H1 (cell line): ENCODE results near the gene ZMYM3. TPM values are rescaled to one million over a fixed set of nuclear protein-coding genes. Genes with fewer than 3 reads are reported as not detected.

Experiments used
- CTCF ChIA-PET: fragments of 300-600 bp; sonication (Branson Sonifier 250); formaldehyde crosslinking; loops from one replicate; lab custom pipeline; 2021; ENCODE audit not compliant: partially characterized antibody; lab: Charles Lee
- POLR2A ChIA-PET: fragments of 300-600 bp; sonication (Branson Sonifier 250); formaldehyde crosslinking; loops from one replicate; lab custom pipeline; 2021; ENCODE audit warnings: inconsistent platforms; ENCODE audit not compliant: partially characterized antibody; lab: Charles Lee
- DNase-seq, 2 experiments: peaks; one replicate each; pipeline versions ENCODE4 v3.0.0 to v3.0.0-alpha.2; 2010 to 2022; ENCODE audit warnings: low spot score in 2 of 2, low read depth in 1 of 2, mixed read lengths in 1 of 2
- FAIRE-seq: peaks from 2 replicates; lab custom pipeline; 2011; peaks lifted over from hg19 to GRCh38; lab: Jason Lieb, UNC
- H2AFZ ChIP-seq: 2 replicates; pipeline ENCODE4 v1.8.1; 2012; ENCODE audit warnings: low read length, inconsistent platforms
- H2AK5ac ChIP-seq: 2 replicates; pipeline ENCODE4 v1.6.1; 2013; ENCODE audit warnings: low read depth, low read length
- H2BK120ac ChIP-seq: replicated peaks from 2 replicates; pipeline ENCODE3; 2013; ENCODE audit warnings: low read depth, low read length, inconsistent platforms
- H2BK12ac ChIP-seq: 2 replicates; pipeline ENCODE4 v1.6.1; 2013; ENCODE audit warnings: low read depth, low read length
- H2BK15ac ChIP-seq: 2 replicates; pipeline ENCODE4 v1.6.1; 2013; ENCODE audit warnings: low read length
- H2BK20ac ChIP-seq: 2 replicates; pipeline ENCODE4 v1.6.1; 2013; ENCODE audit warnings: low read length
- H2BK5ac ChIP-seq: 2 replicates; pipeline ENCODE4 v1.6.1; 2013; ENCODE audit warnings: low read depth, low read length
- H3K14ac ChIP-seq: 2 replicates; pipeline ENCODE4 v1.6.1; 2013; ENCODE audit warnings: inconsistent platforms; ENCODE audit not compliant: insufficient read length
- H3K18ac ChIP-seq: 2 replicates; pipeline ENCODE4 v1.6.1; 2013; ENCODE audit warnings: low read length; ENCODE audit errors: extremely low read depth
- H3K23ac ChIP-seq: 2 replicates; pipeline ENCODE4 v1.6.1; 2013; ENCODE audit warnings: inconsistent platforms; ENCODE audit not compliant: insufficient read length
- H3K23me2 ChIP-seq: 2 replicates; pipeline ENCODE4 v1.6.1; 2013; ENCODE audit warnings: low read depth, low read length
- H3K27ac ChIP-seq: 2 replicates; pipeline ENCODE4 v1.6.1; 2011; ENCODE audit warnings: low read depth, low read length, inconsistent platforms
- H3K27me3 ChIP-seq, 4 experiments: replicated peaks in 1 of 4; 1 replicate in 1 of 4; 2 replicates in 3 of 4; pipeline versions ENCODE4 v1.6.1 to v1.8.1; 2011 to 2013; ENCODE audit warnings: low read length in 3 of 4, mild to moderate bottlenecking in 3 of 4, inconsistent platforms in 2 of 4, mixed read lengths in 2 of 4, moderate library complexity in 1 of 4; ENCODE audit not compliant: control insufficient read depth in 3 of 4, insufficient read depth in 3 of 4; ENCODE audit errors: extremely low read depth in 1 of 4
- H3K36me3 ChIP-seq, 4 experiments: 2 replicates each; pipeline versions ENCODE4 v1.6.1 to v1.8.1; 2011 to 2013; ENCODE audit warnings: mild to moderate bottlenecking in 4 of 4, low read length in 3 of 4, moderate library complexity in 2 of 4, control low read depth in 1 of 4, inconsistent platforms in 1 of 4; ENCODE audit not compliant: insufficient read depth in 4 of 4, control insufficient read depth in 2 of 4
- H3K4ac ChIP-seq: replicated peaks from 2 replicates; pipeline ENCODE3; 2013; ENCODE audit warnings: low read length, low read depth, mixed read lengths, inconsistent platforms; ENCODE audit not compliant: insufficient read length
- H3K4me1 ChIP-seq, 4 experiments: replicated peaks in 1 of 4; 1 replicate in 1 of 4; 2 replicates in 3 of 4; pipeline versions ENCODE4 v1.6.1 to v1.8.1; 2011 to 2013; ENCODE audit warnings: low read length in 3 of 4, inconsistent platforms in 2 of 4, mixed read lengths in 1 of 4; ENCODE audit not compliant: insufficient read depth in 4 of 4, control insufficient read depth in 3 of 4
- H3K4me2 ChIP-seq, 2 experiments: 2 replicates each; pipeline versions ENCODE4 v1.6.1 to v1.8.1; 2011 to 2013; ENCODE audit warnings: low read depth in 2 of 2, low read length in 2 of 2, control low read depth in 1 of 2, inconsistent platforms in 1 of 2, mild to moderate bottlenecking in 1 of 2; ENCODE audit not compliant: insufficient read depth in 1 of 2
- H3K4me3 ChIP-seq, 4 experiments: fragments of 200-600, 300-600 bp in 1 of 4; sonication (generic), shearing (Covaris generic), sonication (Bioruptor Twin) in 1 of 4; 2 replicates each; pipeline versions ENCODE4 v1.5.1 to v1.8.1; 2011 to 2016; ENCODE audit warnings: low read length in 4 of 4, low read depth in 3 of 4, control low read depth in 2 of 4, inconsistent platforms in 2 of 4, mild to moderate bottlenecking in 2 of 4, mixed read lengths in 1 of 4, moderate library complexity in 1 of 4; ENCODE audit not compliant: insufficient read depth in 2 of 4; ENCODE audit errors: extremely low read depth in 1 of 4
- H3K56ac ChIP-seq: replicated peaks from 2 replicates; pipeline ENCODE3; 2013; ENCODE audit warnings: low read depth, mild to moderate bottlenecking, mixed read lengths, low read length, inconsistent platforms; ENCODE audit not compliant: insufficient read length
- H3K79me1 ChIP-seq: 2 replicates; pipeline ENCODE4 v1.6.1; 2013; ENCODE audit warnings: low read depth, low read length, control low read depth
- H3K79me2 ChIP-seq, 2 experiments: 2 replicates each; pipeline versions ENCODE4 v1.6.1 to v1.8.1; 2012 to 2013; ENCODE audit warnings: low read length in 2 of 2, mild to moderate bottlenecking in 2 of 2, inconsistent platforms in 1 of 2; ENCODE audit not compliant: insufficient read depth in 2 of 2, control insufficient read depth in 1 of 2
- H3K9ac ChIP-seq, 4 experiments: replicated peaks in 1 of 4; 1 replicate in 1 of 4; 2 replicates in 3 of 4; pipeline versions ENCODE4 v1.6.1 to v1.8.1; 2011 to 2013; ENCODE audit warnings: low read depth in 3 of 4, low read length in 3 of 4, control low read depth in 2 of 4, mild to moderate bottlenecking in 2 of 4, moderate library complexity in 2 of 4, inconsistent platforms in 1 of 4; ENCODE audit errors: extremely low read depth in 1 of 4
- H3K9me3 ChIP-seq, 2 experiments: 2 replicates each; pipeline versions ENCODE4 v1.6.1 to v1.8.1; 2012 to 2013; ENCODE audit warnings: mild to moderate bottlenecking in 2 of 2, moderate library complexity in 2 of 2, control low read depth in 1 of 2, inconsistent platforms in 1 of 2, low read depth in 1 of 2, low read length in 1 of 2, mixed read lengths in 1 of 2; ENCODE audit not compliant: insufficient read depth in 2 of 2
- H4K20me1 ChIP-seq, 2 experiments: replicated peaks in 1 of 2; 2 replicates each; pipeline versions ENCODE3 to v1.8.1; 2011 to 2013; ENCODE audit warnings: inconsistent platforms in 2 of 2, low read length in 2 of 2, mild to moderate bottlenecking in 1 of 2; ENCODE audit not compliant: insufficient read depth in 2 of 2, control insufficient read depth in 1 of 2
- H4K5ac ChIP-seq: 2 replicates; pipeline ENCODE4 v1.6.1; 2013; ENCODE audit warnings: low read length, low read depth, mixed read lengths, inconsistent platforms; ENCODE audit not compliant: insufficient read length
- H4K8ac ChIP-seq: 2 replicates; pipeline ENCODE4 v1.8.0; 2013; ENCODE audit warnings: mild to moderate bottlenecking, moderate library complexity, low read length, inconsistent platforms; ENCODE audit not compliant: insufficient read depth; ENCODE audit errors: extremely low read depth
- H4K91ac ChIP-seq: replicated peaks from 2 replicates; pipeline ENCODE3; 2013; ENCODE audit warnings: low read length, mixed read lengths, inconsistent platforms; ENCODE audit not compliant: insufficient read length
- BACH1 ChIP-seq: IDR thresholded peaks from 2 replicates; pipeline ENCODE4 v1.6.1; 2012; ENCODE audit warnings: low read length, improper control_type of control experiment
- GABPA ChIP-seq: IDR thresholded peaks from 2 replicates; pipeline ENCODE4 v1.6.1; 2011; ENCODE audit warnings: mild to moderate bottlenecking, low read length, moderate library complexity, borderline replicate concordance; ENCODE audit not compliant: insufficient read depth
- KDM1A ChIP-seq: fragments of 200-600, 300-600 bp; sonication (generic); IDR thresholded peaks from 2 replicates; pipeline ENCODE4 v1.7.1; 2016; ENCODE audit warnings: mild to moderate bottlenecking, low read length, borderline replicate concordance
- SIX5 ChIP-seq: IDR thresholded peaks from 2 replicates; pipeline ENCODE4 v1.6.1; 2011; ENCODE audit warnings: mild to moderate bottlenecking, low read depth, low read length
- SRF ChIP-seq: IDR thresholded peaks from 2 replicates; pipeline ENCODE4 v1.6.1; 2011; ENCODE audit warnings: mild to moderate bottlenecking, low read depth, low read length, moderate library complexity
- WGBS, 2 experiments: shearing (Covaris generic) in 1 of 2; methylation state at CpG; one replicate each; pipeline versions ENCODE4 v1.1.6 to v1.1.7; 2013 to 2015; ENCODE audit warnings: low lambda C conversion rate in 2 of 2, mixed read lengths in 2 of 2, inconsistent platforms in 1 of 2, low coverage in 1 of 2, missing lambda C conversion rate in 1 of 2; ENCODE audit not compliant: insufficient replicate concordance in 2 of 2, insufficient coverage in 1 of 2, insufficient read length in 1 of 2; ENCODE audit errors: extremely low coverage in 1 of 2, missing lambda C conversion rate in 1 of 2; 5-methylcytosine and 5-hydroxymethylcytosine counted together
- polyA plus RNA-seq, 7 experiments: library from polyadenylated mRNA; depleted of rRNA in 3 of 7; stranded (reverse) in 5 of 7; unstranded in 2 of 7; fragments of >200 nt in 5 of 7; fragments of 200-250 nt in 2 of 7; gene quantifications; 1 replicate in 5 of 7; 2 replicates in 1 of 7; 4 replicates in 1 of 7; pipeline versions ENCODE4 v1.2.1 to v1.2.3, GENCODE V29; 2011 to 2013; ENCODE audit warnings: missing spikeins in 2 of 7, mixed read lengths in 2 of 7
- total RNA-seq: library from RNA; stranded (reverse); fragmentation: NEBNext Ultra II Directional; extraction: Animal tissue kit (Norgen Biotek cat#: 25700); gene quantifications from 2 replicates; pipeline ENCODE4 v1.2.1, GENCODE V29; 2021
- TF ChIP-seq, protein P1 (sequence below): IDR thresholded peaks from 2 replicates; pipeline ENCODE4 v1.6.1; 2012; ENCODE audit warnings: inconsistent platforms

ZMYM3 gene
- total and polyA plus RNA-seq, 2 of the 8 experiments (the other 6 are each of a cell fraction or from before 2014, with no cell fraction given): 56.7 to 82.0 TPM

DNA sequence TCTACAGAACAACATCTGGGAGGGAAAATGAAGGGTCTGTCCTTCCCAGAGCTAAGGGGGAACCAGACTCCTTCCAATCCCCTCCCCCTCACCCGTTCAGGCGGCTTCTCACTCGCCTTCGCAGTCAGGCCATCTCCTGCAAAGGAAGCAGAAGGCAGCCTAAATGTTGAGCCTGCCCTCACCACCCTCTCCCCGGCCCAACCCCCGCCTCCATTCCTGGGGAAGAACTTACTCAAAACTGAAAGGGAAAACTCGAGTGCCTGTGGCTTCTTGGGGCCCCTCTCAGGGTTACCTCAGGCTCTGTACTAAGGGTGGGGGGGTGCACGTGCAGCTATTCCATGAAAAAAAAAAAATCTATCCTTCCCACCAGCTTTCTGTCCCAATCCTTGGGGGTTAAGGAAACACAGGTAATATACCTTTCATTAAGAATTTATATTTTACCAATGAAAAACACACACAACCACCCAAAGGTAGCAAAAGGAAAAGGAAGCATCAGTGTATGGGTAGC is 2.4 kb downstream of the ZMYM3 start:
- Histone ChIP-seq H3K23ac (no peak overlapping the region), H3K4me3 (peak overlapping the region in 3 of 4 experiments; percentile 42 to 99 (median 49); a peak in 5 of 8 replicates)
- CTCF ChIA-PET: interaction anchor here (0.9 kb wide), 1 partner anchor 12 kb away, joined by 3 read pairs; no protein-coding TSS in a partner anchor
- no peak for TF ChIP-seq SRF
- TF ChIP-seq, protein P1, sequence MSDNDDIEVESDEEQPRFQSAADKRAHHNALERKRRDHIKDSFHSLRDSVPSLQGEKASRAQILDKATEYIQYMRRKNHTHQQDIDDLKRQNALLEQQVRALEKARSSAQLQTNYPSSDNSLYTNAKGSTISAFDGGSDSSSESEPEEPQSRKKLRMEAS: no peak
- no peak for TF ChIP-seq GABPA
- TF ChIP-seq BACH1: no peak
- TF ChIP-seq KDM1A: no peak
- TF ChIP-seq SIX5: no peak

More for the DNA sequence above, 2.4 kb downstream of the ZMYM3 start:
- Histone ChIP-seq H2BK12ac (no peak overlapping the region), H3K4me1 (peaks cover 0 to 5% (median 3%) of the 10 kb centered on the region in 4 experiments; a peak in 4 of 7 replicates), H2AK5ac (no peak overlapping the region), H3K9ac (no peak overlapping the region), H3K4me2 (peak overlapping the region; percentile 69 to 89), H2BK15ac (no peak overlapping the region), H2BK20ac (no peak overlapping the region), H3K4ac (no peak overlapping the region), H3K36me3 (peaks cover 9 to 46% (median 30%) of the 10 kb centered on the region in 4 experiments), H3K18ac (peak overlapping the region; percentile 32; the same call in 1 of the 2 replicates), H2BK5ac (no peak overlapping the region), H3K23me2 (peaks cover 6% of the 10 kb centered on the region; the same call in 1 of the 2 replicates), H4K20me1 (peaks cover 0 to 1% of the 10 kb centered on the region in 2 experiments), H3K14ac (no peak overlapping the region), H4K91ac (no peak overlapping the region), H3K56ac (no peak overlapping the region), H3K27me3 (no peaks in the 10 kb centered on the region), H2AFZ (no peak overlapping the region), H3K9me3 (no peaks in the 10 kb centered on the region), H4K8ac (no peak overlapping the region), H3K79me2 (peaks cover 0 to 26% of the 10 kb centered on the region in 2 experiments; a peak in 2 of 4 replicates), H2BK120ac (no peak overlapping the region), H3K27ac (no peak overlapping the region), H3K79me1 (no peaks in the 10 kb centered on the region; the same call in 1 of the 2 replicates), H4K5ac (no peak overlapping the region)
- FAIRE-seq (no peak), DNase-seq (no peak)
- WGBS, 2 experiments: 43% methylated on average over 3 of the region's 8 CpGs; no CpG with 5 or more reads in 1 of the 2 experiments
- POLR2A ChIA-PET: interaction anchor here (0.9 to 4.6 kb wide), 6 partner anchors 12 to 133 kb away, joined by 3 to 20 read pairs (median 3); partner anchors contain the start of genes MED12 and NONO
